ENCODE results near the gene SLC25A26.
"Not testable (repeated sequence)": the region's sequence is repeated elsewhere in the genome, so short reads cannot be mapped to it uniquely, and the experiment has no call there.

The SLC25A26 gene

DNA sequence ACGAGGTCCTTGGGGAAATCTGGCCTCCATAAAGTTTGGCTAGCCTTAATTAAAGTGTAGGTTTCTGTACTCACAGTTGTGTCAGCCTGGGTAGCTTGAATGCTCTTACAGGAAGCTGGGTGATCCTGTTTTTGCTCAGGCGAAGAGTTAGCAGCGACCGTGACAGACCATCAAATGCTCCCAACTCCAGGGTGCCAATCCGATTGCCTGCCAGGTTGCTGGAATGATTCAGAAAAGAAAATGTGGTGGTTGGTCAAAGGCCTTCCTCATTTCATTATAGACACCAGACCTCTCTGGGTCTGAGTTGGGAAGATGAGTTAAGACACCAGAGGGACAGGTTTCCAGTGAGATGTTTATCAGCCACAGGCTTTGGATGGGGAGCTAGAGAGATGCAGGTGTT, 194.0 kb downstream of the SLC25A26 start:
- no peak for DNase-seq

DNA sequence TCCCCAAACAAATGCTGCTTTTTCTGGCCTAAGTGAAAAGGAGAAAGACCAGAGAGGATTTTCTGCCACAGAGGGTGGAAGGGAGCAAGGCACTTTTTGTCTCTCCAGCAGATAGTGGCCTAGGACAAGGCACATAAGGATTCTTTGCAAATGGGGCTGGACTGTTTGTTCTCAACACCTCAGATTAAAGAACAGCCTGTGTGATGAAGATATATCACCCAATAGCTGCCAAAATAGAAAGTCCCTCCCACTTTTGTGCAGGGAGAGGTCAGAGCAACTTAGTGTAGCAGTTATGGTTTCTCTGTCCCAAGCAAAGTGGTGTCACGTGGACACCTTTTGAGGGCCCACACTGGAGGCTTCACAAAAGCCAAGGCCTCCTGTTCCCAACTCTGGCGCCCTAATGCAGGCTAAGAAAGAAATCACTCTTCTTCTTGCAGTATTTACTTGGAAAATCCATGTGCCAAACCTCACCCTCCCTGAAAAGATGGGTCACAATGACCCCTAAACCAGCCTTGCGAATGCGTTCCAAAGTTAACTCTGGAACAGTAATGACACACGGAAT, 195.1 kb downstream of the SLC25A26 start:
- no peak for DNase-seq

DNA sequence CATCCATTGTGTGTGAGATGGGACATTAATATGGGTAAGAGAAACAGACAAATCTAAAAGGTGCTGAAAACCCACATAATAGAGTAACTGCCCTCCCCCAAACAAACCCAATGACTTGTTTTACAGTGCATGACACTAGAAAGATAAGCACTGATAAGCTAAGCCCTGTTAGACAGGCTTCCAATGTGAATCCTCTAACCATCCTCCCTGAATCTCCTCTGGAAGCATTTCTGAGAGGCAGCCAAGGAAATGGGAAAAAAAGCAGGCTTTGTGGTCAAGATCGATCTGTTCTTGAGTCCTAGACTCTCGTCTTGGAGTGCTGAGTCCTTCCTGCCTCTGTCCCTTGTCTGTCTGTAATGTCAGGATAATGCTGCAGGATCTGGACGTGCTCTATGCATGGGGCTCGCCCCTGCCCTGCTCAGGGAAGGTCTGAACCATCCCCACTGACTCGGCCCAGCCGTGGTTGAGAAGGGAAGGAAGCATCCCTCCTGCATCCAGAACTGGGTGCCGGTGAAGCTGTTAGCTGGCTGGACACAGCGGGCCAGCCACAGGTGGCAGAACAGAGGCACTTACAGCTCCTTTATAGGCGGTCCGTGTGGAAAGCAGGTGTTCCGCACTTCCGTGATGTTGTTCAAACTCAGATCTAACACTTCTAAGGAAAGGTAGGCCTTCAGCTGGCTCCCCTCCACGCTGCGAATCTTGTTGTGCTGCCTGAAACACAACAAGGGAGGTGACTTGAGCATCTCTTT, 195.9 kb downstream of the SLC25A26 start:
- DNase-seq: no peak

DNA sequence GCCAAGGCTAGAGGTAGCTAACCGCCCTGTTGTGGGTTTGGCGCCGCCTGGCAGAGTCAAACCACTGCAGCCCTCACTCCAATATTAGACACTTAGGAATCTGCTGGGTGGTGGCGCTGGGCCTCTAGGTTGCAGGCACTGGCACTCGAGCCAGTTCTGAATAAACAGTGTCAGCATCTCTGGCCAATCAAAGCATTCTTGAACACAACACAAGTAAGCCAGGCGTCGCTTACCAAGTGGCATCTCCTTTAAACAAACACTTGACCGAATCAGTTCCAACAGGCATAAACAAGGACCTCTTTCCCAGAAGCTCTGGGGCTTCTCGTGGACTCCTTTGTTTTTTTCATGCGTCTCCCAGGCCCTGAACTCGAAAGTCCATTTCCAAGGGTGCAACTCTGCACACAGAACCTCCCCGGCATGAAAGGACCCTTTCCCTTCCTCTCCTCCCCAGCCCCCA, 197.7 kb downstream of the SLC25A26 start:
- DNase-seq: no peak

DNA sequence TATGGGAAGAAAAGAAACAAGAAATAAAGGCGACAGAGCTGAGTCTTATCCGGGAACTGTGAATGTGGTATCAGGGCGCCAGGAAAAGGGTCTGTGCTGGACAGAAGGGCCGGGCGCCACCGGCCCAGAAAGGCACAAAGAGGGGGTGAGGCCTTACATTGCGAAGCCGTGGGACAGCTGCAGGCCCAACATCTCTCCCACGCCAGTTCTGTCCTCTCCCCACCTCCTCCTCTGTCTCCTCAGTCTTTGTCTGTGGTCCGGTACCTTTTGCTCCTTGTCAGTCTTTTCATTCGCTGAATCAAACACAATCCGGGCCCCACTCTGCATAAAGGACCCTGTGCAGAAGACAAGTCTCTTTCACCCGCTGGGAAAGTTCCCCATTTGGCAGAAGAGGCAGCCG, 198.2 kb downstream of the SLC25A26 start:
- no peak for DNase-seq

DNA sequence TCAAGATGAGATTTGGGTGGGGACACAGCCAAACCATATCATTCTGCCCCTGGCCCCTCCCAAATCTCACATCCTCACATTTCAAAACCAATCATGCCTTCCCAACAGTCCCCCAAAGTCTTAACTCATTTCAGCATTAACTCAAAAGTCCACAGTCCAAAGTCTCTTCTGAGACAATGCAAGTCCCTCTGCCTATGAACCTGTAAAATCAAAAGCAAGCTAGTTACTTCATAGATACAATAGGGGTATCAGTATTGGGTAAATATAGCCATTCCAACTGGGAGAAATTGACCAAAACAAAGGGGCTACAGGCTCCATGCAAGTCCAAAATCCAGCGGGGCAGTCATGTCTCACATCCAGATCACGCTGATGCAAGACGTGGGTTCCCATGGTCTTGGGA, 200.3 kb downstream of the SLC25A26 start:
- DNase-seq: not testable (repeated sequence)

DNA sequence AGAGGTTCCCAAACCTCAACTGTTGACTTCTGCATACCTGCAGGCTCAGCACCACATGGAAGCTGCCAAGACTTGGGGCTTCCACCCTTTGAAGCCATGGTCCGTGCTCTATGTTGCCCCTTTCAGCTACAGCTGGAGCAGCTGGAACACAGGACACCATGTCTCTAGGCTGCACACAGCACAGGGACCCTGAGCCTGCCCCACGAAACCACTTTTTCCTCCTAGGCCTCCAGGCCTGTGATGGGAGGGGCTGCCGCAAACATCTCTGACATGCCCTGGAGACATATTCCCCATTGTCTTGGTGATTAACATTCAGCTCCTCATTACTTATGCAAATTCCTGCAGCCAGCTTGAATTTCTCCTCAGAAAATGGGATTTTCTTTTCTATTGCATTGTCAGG, 201.1 kb downstream of the SLC25A26 start:
- not testable (repeated sequence) for DNase-seq

DNA sequence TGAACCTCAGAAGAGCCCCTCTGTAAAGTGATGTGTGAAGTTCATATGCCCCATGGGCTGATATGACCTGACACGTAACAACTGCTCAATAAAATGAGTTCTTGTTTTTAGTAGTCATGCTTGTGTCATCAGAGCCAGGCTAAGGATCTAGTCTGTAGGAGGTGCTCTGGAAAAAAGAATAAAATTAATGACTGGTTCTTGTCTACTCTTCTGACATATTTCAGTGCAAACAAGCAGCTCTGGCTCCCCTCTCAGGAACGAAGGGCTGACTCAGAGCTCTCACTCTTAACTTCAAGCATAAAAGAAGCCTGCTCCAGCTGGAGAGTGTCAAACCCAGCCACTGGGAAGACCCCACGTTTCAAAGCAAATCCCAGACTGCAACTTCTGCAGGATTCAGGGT, 203.0 kb downstream of the SLC25A26 start:
- DNase-seq: no peak

DNA sequence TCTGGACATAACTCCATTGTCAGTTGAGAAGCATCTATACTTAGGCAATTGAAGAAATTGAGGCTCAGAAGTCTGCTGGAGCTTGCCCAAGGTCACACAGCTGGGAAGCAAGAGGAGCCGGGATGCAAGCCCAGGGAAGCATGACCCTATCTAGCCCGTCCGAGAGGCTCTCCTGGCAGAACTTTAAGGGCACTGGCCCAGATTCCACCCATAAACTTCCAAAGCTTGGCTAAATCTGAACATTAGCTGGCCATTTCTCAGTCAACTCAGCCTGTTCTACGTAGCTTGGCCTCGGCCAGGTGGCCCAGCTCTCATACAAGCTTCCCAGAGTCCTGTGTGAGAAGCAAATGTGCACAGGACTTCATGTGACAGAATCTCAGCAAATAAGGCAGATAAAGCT, 204.2 kb downstream of the SLC25A26 start:
- no peak for DNase-seq

DNA sequence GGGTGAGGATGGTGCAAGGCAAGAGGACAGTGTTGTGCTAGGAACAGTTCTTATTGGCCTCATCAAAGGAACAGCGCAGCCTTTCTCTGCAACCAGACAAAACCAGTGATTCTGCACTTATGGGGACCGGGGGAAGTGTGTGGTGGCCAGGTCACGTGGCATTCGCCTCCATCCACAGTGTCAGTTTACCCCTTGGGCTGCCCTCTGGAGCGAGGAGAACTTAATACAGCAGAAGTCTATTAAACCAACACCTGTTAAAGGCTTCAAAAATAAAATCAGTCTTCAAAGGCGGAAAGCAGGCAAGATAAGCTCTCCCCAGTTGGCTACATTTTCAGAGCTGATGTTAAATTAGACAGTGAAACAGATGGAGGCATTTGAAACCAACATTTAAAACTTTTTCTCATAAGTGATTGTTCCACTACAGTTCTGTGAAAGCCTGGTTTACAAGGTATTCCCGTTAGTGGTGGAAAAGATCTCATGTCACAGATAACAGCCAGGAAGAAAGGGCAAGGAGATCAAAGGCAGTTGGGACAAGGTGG, 204.8 kb downstream of the SLC25A26 start:
- DNase-seq: no peak

DNA sequence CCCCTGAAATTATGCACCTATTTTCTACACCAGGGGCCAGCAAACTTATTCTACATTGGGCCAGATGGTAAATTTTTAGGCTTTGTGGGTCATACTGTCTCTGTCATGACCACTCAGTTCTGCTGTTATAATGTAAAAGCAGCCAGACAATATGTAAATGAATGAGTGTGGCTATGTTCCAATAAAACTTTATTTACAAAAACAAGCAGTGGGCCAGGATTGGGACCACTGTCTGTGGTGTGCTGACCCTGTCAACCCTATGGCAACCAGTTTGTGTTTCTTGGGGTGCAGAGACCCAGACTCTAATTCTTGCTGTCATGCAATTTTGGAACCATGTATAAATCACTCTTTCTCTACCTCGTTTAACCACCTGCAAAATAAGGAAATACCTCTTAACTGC, 205.3 kb downstream of the SLC25A26 start:
- no peak for DNase-seq

DNA sequence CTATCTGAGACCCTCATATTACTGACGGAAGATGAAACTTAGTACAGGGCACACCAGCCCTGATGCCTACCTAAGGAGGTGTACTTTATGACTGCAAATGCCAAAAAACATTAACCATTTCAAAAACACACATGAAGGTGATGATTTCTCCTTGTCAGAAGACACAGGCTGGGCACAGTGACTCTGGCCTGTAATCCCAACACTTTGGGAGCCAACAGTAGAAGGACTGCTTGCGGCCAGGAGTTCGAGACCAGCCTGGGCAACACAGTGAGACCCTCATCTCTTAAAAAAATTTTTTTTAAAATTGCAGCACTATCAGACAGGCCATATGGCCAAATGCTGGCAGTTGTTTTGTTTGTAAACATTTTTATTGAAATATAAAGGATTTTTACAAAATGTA, 206.6 kb downstream of the SLC25A26 start:
- DNase-seq: no peak

DNA sequence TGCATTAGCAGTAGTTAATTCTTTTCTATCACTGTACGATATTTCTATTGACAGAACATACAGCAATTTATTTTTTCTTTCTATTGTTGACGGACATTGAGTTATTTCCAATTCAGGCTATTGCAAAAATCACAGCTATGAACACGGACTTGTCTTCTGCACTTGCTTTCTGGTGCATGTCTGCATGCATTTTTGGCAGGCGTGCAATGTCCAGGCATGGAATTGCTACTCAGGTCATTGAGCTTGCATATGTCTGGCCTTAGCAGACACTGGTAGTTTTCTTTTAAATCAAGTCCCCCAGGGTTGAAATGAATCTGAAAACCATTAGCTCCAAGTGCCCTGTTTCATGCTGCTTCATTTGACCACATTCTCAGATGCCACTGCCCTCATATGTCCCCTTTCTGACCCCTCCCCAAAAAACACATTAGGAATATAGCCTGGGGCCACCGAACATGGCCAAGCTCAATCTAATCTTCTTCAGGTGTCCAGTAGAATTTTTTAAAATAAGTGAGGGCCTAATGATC, 207.2 kb downstream of the SLC25A26 start:
- no peak for DNase-seq
